Natural killer cell (primary cell): ENCODE data around the gene RIOK1. TPM values are rescaled to one million over a fixed set of nuclear protein-coding genes. Genes with fewer than 3 reads are reported as not detected.
A peak's percentile ranks its signal among the peaks of the same experiment; 100 is the strongest.

Experiments
- ATAC-seq, 3 donors: fragments of 150-1000 bp in 2 of 3; fragments of 200-7000 bp in 1 of 3; cut with Tn5 transposase; 1 replicate in 1 of 3; 2 replicates in 2 of 3; pipeline ENCODE4 v1.10.0; 2021; ENCODE audit warnings: mild to moderate bottlenecking in 2 of 3, moderate library complexity in 2 of 3
- DNase-seq, 2 donors: peaks; one replicate each; pipeline versions ENCODE4 v3.0.0 to v3.0.0-alpha.2; 2013 to 2021; ENCODE audit warnings: mixed read lengths in 1 of 2
- H3K27ac ChIP-seq: one replicate; pipeline ENCODE4 v1.5.1; 2013; ENCODE audit warnings: mild to moderate bottlenecking, low read length
- H3K27me3 ChIP-seq: one replicate; pipeline ENCODE4 v1.6.1; 2013; ENCODE audit warnings: low read length; ENCODE audit not compliant: control insufficient read depth, insufficient read depth
- H3K36me3 ChIP-seq: one replicate; pipeline ENCODE4 v1.6.1; 2013; ENCODE audit warnings: low read length; ENCODE audit not compliant: control insufficient read depth, insufficient read depth
- H3K4me1 ChIP-seq: one replicate; pipeline ENCODE4 v1.6.1; 2013; ENCODE audit warnings: low read length; ENCODE audit not compliant: control insufficient read depth, insufficient read depth
- H3K4me3 ChIP-seq: one replicate; pipeline ENCODE4 v1.5.1; 2013; ENCODE audit warnings: low read length
- H3K9me3 ChIP-seq: one replicate; pipeline ENCODE4 v1.6.1; 2013; ENCODE audit warnings: low read length; ENCODE audit not compliant: control insufficient read depth, insufficient read depth
- H3K27ac Mint-ChIP-seq, 2 donors: one replicate each; pipeline ENCODE4 v1.8.0; 2022; ENCODE audit warnings: mild to moderate bottlenecking in 2 of 2, mixed read lengths in 2 of 2, moderate library complexity in 1 of 2
- H3K27me3 Mint-ChIP-seq, 2 donors: one replicate each; pipeline ENCODE4 v1.8.0; 2022; ENCODE audit warnings: low read depth in 2 of 2, mixed read lengths in 2 of 2
- H3K36me3 Mint-ChIP-seq: one replicate; pipeline ENCODE4 v1.8.0; 2022; ENCODE audit warnings: mixed read lengths
- H3K4me1 Mint-ChIP-seq, 2 donors: one replicate each; pipeline ENCODE4 v1.8.0; 2022; ENCODE audit warnings: mixed read lengths in 2 of 2
- H3K4me3 Mint-ChIP-seq: one replicate; pipeline ENCODE4 v1.8.0; 2022; ENCODE audit warnings: mild to moderate bottlenecking, moderate library complexity, mixed read lengths
- H3K9me3 Mint-ChIP-seq, 2 donors: one replicate each; pipeline ENCODE4 v1.8.0; 2022; ENCODE audit warnings: mixed read lengths in 2 of 2
- CTCF ChIP-seq: fragments of 200-600 bp; IDR thresholded peaks from one replicate; pipeline ENCODE4 v1.8.0; 2022; ENCODE audit warnings: antibody characterized with exemption
- WGBS: methylation state at CpG from one replicate; pipeline ENCODE4 v1.1.7; 2013; ENCODE audit warnings: missing lambda C conversion rate; ENCODE audit not compliant: insufficient coverage; 5-methylcytosine and 5-hydroxymethylcytosine counted together
- intact Hi-C: fragments of 100-400 bp; cut with micrococcal nuclease; formaldehyde crosslinking; loops from one replicate; pipeline ENCODE4 v1.14.2; 2022
- total RNA-seq, 4 donors: library from RNA; stranded (reverse); fragments of 120-200 nt in 1 of 4; gene quantifications; one replicate each; pipeline versions ENCODE4 v1.2.3 to v1.2.4, GENCODE V29; 2013 to 2022

The RIOK1 gene
- total RNA-seq, 3 donors from 2014 or later (not counting 1 experiment from before 2014, with no cell fraction given) = 36.8 to 48.4 (median 38.2) TPM

GRCh38 chr6:7424967-7425807 lies 35.6 kb downstream of the RIOK1 start:
- Histone ChIP-seq H3K36me3 (no peaks in the 10 kb centered on the region), H3K4me3 (no peak overlapping the region), H3K27ac (no peak overlapping the region), H3K4me1 (no peaks in the 10 kb centered on the region), H3K27me3 (no peaks in the 10 kb centered on the region), H3K9me3 (no peaks in the 10 kb centered on the region)
- H3K36me3 Mint-ChIP-seq = no peaks in the 10 kb centered on the region
- WGBS = 90% methylated on average over 24 of the region's 25 CpGs
- H3K9me3 Mint-ChIP-seq = no peaks in the 10 kb centered on the region
- no peak for ATAC-seq
- H3K4me3 Mint-ChIP-seq = no peak overlapping the region
- DNase-seq = peak in 1 of 2 donors; percentile 11
- intact Hi-C loops = no loop called here
- no peak for TF ChIP-seq CTCF
- H3K4me1 Mint-ChIP-seq = no peaks in the 10 kb centered on the region
- no peaks in the 10 kb centered on the region for H3K27me3 Mint-ChIP-seq
- H3K27ac Mint-ChIP-seq = no peak overlapping the region

GRCh38 chr6:7425808-7426190 lies 36.2 kb downstream of the RIOK1 start:
- Mint-ChIP-seq H3K4me3 (no peak overlapping the region), H3K4me1 (no peaks in the 10 kb centered on the region), H3K27me3 (peaks cover 0 to 4% of the 10 kb centered on the region in 2 donors), H3K9me3 (no peaks in the 10 kb centered on the region), H3K27ac (no peak overlapping the region), H3K36me3 (no peaks in the 10 kb centered on the region)
- no peak for DNase-seq
- Histone ChIP-seq H3K9me3 (no peaks in the 10 kb centered on the region), H3K27ac (no peak overlapping the region), H3K36me3 (no peaks in the 10 kb centered on the region), H3K4me1 (no peaks in the 10 kb centered on the region), H3K4me3 (no peak overlapping the region), H3K27me3 (no peaks in the 10 kb centered on the region)
- intact Hi-C loops = no loop called here
- no peak for TF ChIP-seq CTCF
- ATAC-seq = no peak
- WGBS = 98% methylated on average over 39 of the region's 39 CpGs

GRCh38 chr6:7426447-7427169 lies 37.0 kb downstream of the RIOK1 start:
- no peak for TF ChIP-seq CTCF
- Mint-ChIP-seq H3K4me1 (no peaks in the 10 kb centered on the region), H3K36me3 (no peaks in the 10 kb centered on the region), H3K27ac (no peak overlapping the region), H3K9me3 (no peaks in the 10 kb centered on the region), H3K27me3 (peaks cover 0 to 12% of the 10 kb centered on the region in 2 donors), H3K4me3 (no peak overlapping the region)
- no peaks in the 10 kb centered on the region for H3K4me1 ChIP-seq
- no peak overlapping the region for H3K4me3 ChIP-seq
- ATAC-seq = no peak
- no peaks in the 10 kb centered on the region for H3K36me3 ChIP-seq
- no peak overlapping the region for H3K27ac ChIP-seq
- no peaks in the 10 kb centered on the region for H3K27me3 ChIP-seq
- intact Hi-C loops = no loop called here
- no peaks in the 10 kb centered on the region for H3K9me3 ChIP-seq
- no peak for DNase-seq
- WGBS = 87% methylated on average over 16 of the region's 16 CpGs
